Frontal cortex (tissue), 4 donors: Measurements from ENCODE around the gene KIF26B. TPM values are rescaled to one million over a fixed set of nuclear protein-coding genes. Genes with fewer than 3 reads are reported as not detected.
"Not testable (repeated sequence)": the region's sequence is repeated elsewhere in the genome, so short reads cannot be mapped to it uniquely, and the experiment has no call there.

ENCODE experiments used
- DNase-seq, 2 donors: peaks; one replicate each; pipeline ENCODE4 v3.0.0; 2012; ENCODE audit warnings: low spot score in 2 of 2
- FAIRE-seq: peaks from 2 replicates; lab custom pipeline; 2012; peaks lifted over from hg19 to GRCh38; lab: Jason Lieb, UNC
- total RNA-seq: library from RNA; depleted of rRNA; stranded (reverse); fragments of >200 nt; gene quantifications from one replicate; pipeline ENCODE4 v1.2.3, GENCODE V29; 2014
- donor health status: control.
- donor health status: control.
- donor health status: control.

KIF26B gene
- total RNA-seq, 1 donor from 2014 or later = 11.4 TPM

GRCh38 chr1:245645894-245646293 is 491.1 kb downstream of the KIF26B start:
- DNase-seq (no peak), FAIRE-seq (no peak)

- FAIRE-seq (no peak), DNase-seq (no peak)
Measured at GRCh38 chr1:245648749-245649522, 494.2 kb downstream of the KIF26B start.

- FAIRE-seq (no peak), DNase-seq (no peak)
Measured at GRCh38 chr1:245649666-245650065, 494.9 kb downstream of the KIF26B start.

GRCh38 chr1:245650441-245650960 is 495.7 kb downstream of the KIF26B start:
- FAIRE-seq (no peak), DNase-seq (no peak)

- no peak for FAIRE-seq
- no peak for DNase-seq
Measured at GRCh38 chr1:245651093-245651492, 496.3 kb downstream of the KIF26B start.

GRCh38 chr1:245652116-245652515 is 497.3 kb downstream of the KIF26B start:
- FAIRE-seq = no peak
- no peak for DNase-seq

- DNase-seq = no peak
- FAIRE-seq = no peak
Measured at GRCh38 chr1:245652660-245653427, 498.1 kb downstream of the KIF26B start.

GRCh38 chr1:245654460-245655050 is 499.8 kb downstream of the KIF26B start:
- FAIRE-seq = no peak
- DNase-seq = no peak

GRCh38 chr1:245656189-245656717 is 501.5 kb downstream of the KIF26B start:
- DNase-seq (no peak), FAIRE-seq (no peak)

- no peak for DNase-seq
- no peak for FAIRE-seq
Measured at GRCh38 chr1:245657371-245657770, 502.6 kb downstream of the KIF26B start.

- DNase-seq (no peak), FAIRE-seq (no peak)
Measured at GRCh38 chr1:245663373-245663772, 508.6 kb downstream of the KIF26B start.

GRCh38 chr1:245663841-245664240 is 509.1 kb downstream of the KIF26B start:
- no peak for FAIRE-seq
- DNase-seq = no peak

- no peak for DNase-seq
- FAIRE-seq = no peak
Measured at GRCh38 chr1:245666412-245666811, 511.6 kb downstream of the KIF26B start.

GRCh38 chr1:245671349-245671748 is 516.6 kb downstream of the KIF26B start:
- FAIRE-seq = no peak
- no peak for DNase-seq

GRCh38 chr1:245671966-245672767 is 517.4 kb downstream of the KIF26B start:
- no peak for FAIRE-seq
- DNase-seq = no peak

- not testable (repeated sequence) for DNase-seq, FAIRE-seq
Measured at GRCh38 chr1:245672836-245673656, 518.3 kb downstream of the KIF26B start.

GRCh38 chr1:245673881-245674414 is 519.2 kb downstream of the KIF26B start:
- no peak for FAIRE-seq
- DNase-seq = no peak

GRCh38 chr1:245677461-245678240 is 522.9 kb downstream of the KIF26B start:
- FAIRE-seq (no peak), DNase-seq (no peak)
